GM19240 (cell line): ENCODE results near the gene SLC25A24.
"Not testable (repeated sequence)": the region's sequence is repeated elsewhere in the genome, so short reads cannot be mapped to it uniquely, and the experiment has no call there.

Source experiments
- DNase-seq: peaks from one replicate; pipeline ENCODE4 v3.0.0; 2011; ENCODE audit warnings: low spot score; ENCODE audit not compliant: insufficient read length

SLC25A24 gene

GRCh38 chr1:108199201-108199691, 897 bp downstream of the SLC25A24 start:
- no peak for DNase-seq

GRCh38 chr1:108194051-108194450, 6.1 kb downstream of the SLC25A24 start:
- no peak for DNase-seq

- no peak for DNase-seq
Measured at GRCh38 chr1:108193333-108193732, 6.8 kb downstream of the SLC25A24 start.

GRCh38 chr1:108192581-108192980, 7.6 kb downstream of the SLC25A24 start:
- no peak for DNase-seq

GRCh38 chr1:108190686-108191416, 9.3 kb downstream of the SLC25A24 start:
- DNase-seq = no peak

GRCh38 chr1:108190001-108190634, 10.0 kb downstream of the SLC25A24 start:
- DNase-seq = no peak

GRCh38 chr1:108188801-108189200, 11.3 kb downstream of the SLC25A24 start:
- no peak for DNase-seq

GRCh38 chr1:108182959-108183700, 17.0 kb downstream of the SLC25A24 start:
- no peak for DNase-seq

- no peak for DNase-seq
Measured at GRCh38 chr1:108179018-108179417, 21.1 kb downstream of the SLC25A24 start.

GRCh38 chr1:108162409-108162808, 37.7 kb downstream of the SLC25A24 start:
- not testable (repeated sequence) for DNase-seq

GRCh38 chr1:108159951-108160350, 40.2 kb downstream of the SLC25A24 start:
- DNase-seq = not testable (repeated sequence)

- DNase-seq = no peak
Measured at GRCh38 chr1:108158893-108159453, 41.2 kb downstream of the SLC25A24 start.

- DNase-seq = no peak
Measured at GRCh38 chr1:108154314-108154713, 45.8 kb downstream of the SLC25A24 start.

GRCh38 chr1:108152782-108153222, 47.3 kb downstream of the SLC25A24 start:
- DNase-seq = no peak

- DNase-seq = no peak
Measured at GRCh38 chr1:108151548-108151947, 48.6 kb downstream of the SLC25A24 start.

GRCh38 chr1:108149796-108150467, 50.2 kb downstream of the SLC25A24 start:
- DNase-seq = no peak

- DNase-seq = not testable (repeated sequence)
Measured at GRCh38 chr1:108144569-108144968, 55.6 kb downstream of the SLC25A24 start.

- DNase-seq = no peak
Measured at GRCh38 chr1:108142773-108143394, 57.3 kb downstream of the SLC25A24 start.

- DNase-seq = no peak
Measured at GRCh38 chr1:108142258-108142657, 57.9 kb downstream of the SLC25A24 start.

- no peak for DNase-seq
Measured at GRCh38 chr1:108141621-108142020, 58.5 kb downstream of the SLC25A24 start.

GRCh38 chr1:108140936-108141335, 59.2 kb downstream of the SLC25A24 start:
- no peak for DNase-seq
